Natural killer cell treated with Interleukin-12 subunit alpha and Interleukin-12 subunit beta and Interleukin-15 and Interleukin-18, amount 100 ng/mL, for 72 hours (primary cell): ENCODE data around the gene PYGB. TPM values are rescaled to one million over a fixed set of nuclear protein-coding genes. Genes with fewer than 3 reads are reported as not detected.

Experiments used
- ATAC-seq, 2 donors: fragments of 150-1000 bp; cut with Tn5 transposase in 1 of 2; sonication (Bioruptor Pico), chemical (Tn5 transposase) in 1 of 2; 2 replicates each; pipeline ENCODE4 v1.10.0; 2021
- DNase-seq: peaks from one replicate; pipeline ENCODE4 v3.0.0; 2022; ENCODE audit warnings: low spot score
- H3K27ac Mint-ChIP-seq, 2 donors: 1 replicate in 1 of 2; 2 replicates in 1 of 2; pipeline ENCODE4 v1.8.0; 2022; ENCODE audit warnings: mixed read lengths in 2 of 2, mild to moderate bottlenecking in 1 of 2, moderate library complexity in 1 of 2
- H3K27me3 Mint-ChIP-seq, 2 donors: 1 replicate in 1 of 2; 2 replicates in 1 of 2; pipeline ENCODE4 v1.8.0; 2022; ENCODE audit warnings: mixed read lengths in 2 of 2
- H3K36me3 Mint-ChIP-seq: one replicate; pipeline ENCODE4 v1.8.0; 2022; ENCODE audit warnings: mixed read lengths
- H3K4me1 Mint-ChIP-seq, 2 donors: 1 replicate in 1 of 2; 2 replicates in 1 of 2; pipeline ENCODE4 v1.8.0; 2022; ENCODE audit warnings: low read depth in 2 of 2, mixed read lengths in 2 of 2, mild to moderate bottlenecking in 1 of 2
- H3K4me3 Mint-ChIP-seq: one replicate; pipeline ENCODE4 v1.8.0; 2022; ENCODE audit warnings: mixed read lengths
- H3K9me3 Mint-ChIP-seq: 2 replicates; pipeline ENCODE4 v1.8.0; 2022; ENCODE audit warnings: mixed read lengths
- total RNA-seq, 2 donors: library from RNA; stranded (reverse); gene quantifications; one replicate each; pipeline ENCODE4 v1.2.3, GENCODE V29; 2022

Gene PYGB
- total RNA-seq, 2 donors from 2014 or later: 35.9 to 40.4 TPM

- DNase-seq: no peak
- no peak for ATAC-seq
- no peak overlapping the region for H3K27ac Mint-ChIP-seq
- H3K36me3 Mint-ChIP-seq: peaks cover 5% of the 10 kb centered on the region
- H3K9me3 Mint-ChIP-seq: no peaks in the 10 kb centered on the region
- no peak overlapping the region for H3K4me3 Mint-ChIP-seq
- no peaks in the 10 kb centered on the region for H3K27me3 Mint-ChIP-seq
- peaks cover 0 to 5% of the 10 kb centered on the region in 2 donors for H3K4me1 Mint-ChIP-seq
These were observed 33.0 kb downstream of the PYGB start for GRCh38 chr20:25280574-25281535.

- Mint-ChIP-seq H3K27ac (no peak overlapping the region), H3K4me1 (peaks cover 0 to 5% of the 10 kb centered on the region in 2 donors), H3K27me3 (no peaks in the 10 kb centered on the region), H3K4me3 (no peak overlapping the region), H3K9me3 (no peaks in the 10 kb centered on the region), H3K36me3 (peaks cover 6% of the 10 kb centered on the region)
- no peak for DNase-seq
- no peak for ATAC-seq
These were observed 33.7 kb downstream of the PYGB start for GRCh38 chr20:25281541-25281991.

GRCh38 chr20:25282034-25282781 lies 34.3 kb downstream of the PYGB start:
- no peak overlapping the region for H3K4me3 Mint-ChIP-seq
- no peaks in the 10 kb centered on the region for H3K9me3 Mint-ChIP-seq
- peaks cover 0 to 5% of the 10 kb centered on the region in 2 donors for H3K4me1 Mint-ChIP-seq
- H3K27ac Mint-ChIP-seq: no peak overlapping the region
- peaks cover 10% of the 10 kb centered on the region for H3K36me3 Mint-ChIP-seq
- ATAC-seq (no peak), DNase-seq (no peak)
- H3K27me3 Mint-ChIP-seq: no peaks in the 10 kb centered on the region

- Mint-ChIP-seq H3K36me3 (peaks cover 10% of the 10 kb centered on the region), H3K9me3 (no peaks in the 10 kb centered on the region), H3K27ac (no peak overlapping the region), H3K4me1 (peaks cover 0 to 5% of the 10 kb centered on the region in 2 donors), H3K27me3 (no peaks in the 10 kb centered on the region), H3K4me3 (no peak overlapping the region)
- ATAC-seq (no peak), DNase-seq (no peak)
These were observed 34.9 kb downstream of the PYGB start for GRCh38 chr20:25282796-25283195.

- H3K27me3 Mint-ChIP-seq: no peaks in the 10 kb centered on the region
- H3K36me3 Mint-ChIP-seq: peaks cover 10% of the 10 kb centered on the region
- ATAC-seq (no peak), DNase-seq (no peak)
- H3K9me3 Mint-ChIP-seq: no peaks in the 10 kb centered on the region
- H3K4me1 Mint-ChIP-seq: peaks cover 0 to 5% of the 10 kb centered on the region in 2 donors
- H3K27ac Mint-ChIP-seq: no peak overlapping the region
- H3K4me3 Mint-ChIP-seq: no peak overlapping the region
These were observed 35.5 kb downstream of the PYGB start for GRCh38 chr20:25283221-25283951.

- H3K9me3 Mint-ChIP-seq: no peaks in the 10 kb centered on the region
- no peaks in the 10 kb centered on the region for H3K27me3 Mint-ChIP-seq
- H3K4me1 Mint-ChIP-seq: peaks cover 0 to 5% of the 10 kb centered on the region in 2 donors
- H3K36me3 Mint-ChIP-seq: peaks cover 10% of the 10 kb centered on the region
- DNase-seq (no peak), ATAC-seq (no peak)
- H3K4me3 Mint-ChIP-seq: no peak overlapping the region
- H3K27ac Mint-ChIP-seq: no peak overlapping the region
These were observed 36.3 kb downstream of the PYGB start for GRCh38 chr20:25284131-25284601.

- Mint-ChIP-seq H3K9me3 (no peaks in the 10 kb centered on the region), H3K4me1 (peaks cover 0 to 5% of the 10 kb centered on the region in 2 donors), H3K27ac (no peak overlapping the region), H3K36me3 (peaks cover 10% of the 10 kb centered on the region), H3K27me3 (no peaks in the 10 kb centered on the region), H3K4me3 (no peak overlapping the region)
- DNase-seq: no peak
- no peak for ATAC-seq
These were observed 37.3 kb downstream of the PYGB start for GRCh38 chr20:25285091-25285647.

- no peak for ATAC-seq
- Mint-ChIP-seq H3K9me3 (no peaks in the 10 kb centered on the region), H3K27ac (no peak overlapping the region), H3K36me3 (peaks cover 10% of the 10 kb centered on the region), H3K4me3 (no peak overlapping the region), H3K4me1 (peaks cover 0 to 5% of the 10 kb centered on the region in 2 donors), H3K27me3 (no peaks in the 10 kb centered on the region)
- no peak for DNase-seq
These were observed 38.2 kb downstream of the PYGB start for GRCh38 chr20:25285856-25286798.

- Mint-ChIP-seq H3K27me3 (no peaks in the 10 kb centered on the region), H3K9me3 (no peaks in the 10 kb centered on the region), H3K27ac (no peak overlapping the region), H3K36me3 (peaks cover 10% of the 10 kb centered on the region), H3K4me1 (peaks cover 0 to 5% of the 10 kb centered on the region in 2 donors), H3K4me3 (no peak overlapping the region)
- no peak for ATAC-seq
- DNase-seq: no peak
These were observed 39.0 kb downstream of the PYGB start for GRCh38 chr20:25286917-25287316.

- no peak overlapping the region for H3K4me3 Mint-ChIP-seq
- peaks cover 10% of the 10 kb centered on the region for H3K36me3 Mint-ChIP-seq
- ATAC-seq: no peak
- H3K27ac Mint-ChIP-seq: no peak overlapping the region
- no peaks in the 10 kb centered on the region for H3K9me3 Mint-ChIP-seq
- H3K27me3 Mint-ChIP-seq: no peaks in the 10 kb centered on the region
- H3K4me1 Mint-ChIP-seq: peaks cover 0 to 2% of the 10 kb centered on the region in 2 donors
- DNase-seq: no peak
These were observed 39.9 kb downstream of the PYGB start for GRCh38 chr20:25287631-25288290.

GRCh38 chr20:25288291-25289181 lies 40.7 kb downstream of the PYGB start:
- DNase-seq (no peak), ATAC-seq (no peak)
- Mint-ChIP-seq H3K4me1 (peaks cover 0 to 3% of the 10 kb centered on the region in 2 donors), H3K4me3 (no peak overlapping the region), H3K9me3 (no peaks in the 10 kb centered on the region), H3K27ac (no peak overlapping the region), H3K27me3 (no peaks in the 10 kb centered on the region), H3K36me3 (peaks cover 10% of the 10 kb centered on the region)
